ENCODE results near the gene FMR1NB.

FMR1NB gene

GRCh38 chrX:148051973-148052372, 70.8 kb downstream of the FMR1NB start:
- TF ChIP-seq, protein P1, sequence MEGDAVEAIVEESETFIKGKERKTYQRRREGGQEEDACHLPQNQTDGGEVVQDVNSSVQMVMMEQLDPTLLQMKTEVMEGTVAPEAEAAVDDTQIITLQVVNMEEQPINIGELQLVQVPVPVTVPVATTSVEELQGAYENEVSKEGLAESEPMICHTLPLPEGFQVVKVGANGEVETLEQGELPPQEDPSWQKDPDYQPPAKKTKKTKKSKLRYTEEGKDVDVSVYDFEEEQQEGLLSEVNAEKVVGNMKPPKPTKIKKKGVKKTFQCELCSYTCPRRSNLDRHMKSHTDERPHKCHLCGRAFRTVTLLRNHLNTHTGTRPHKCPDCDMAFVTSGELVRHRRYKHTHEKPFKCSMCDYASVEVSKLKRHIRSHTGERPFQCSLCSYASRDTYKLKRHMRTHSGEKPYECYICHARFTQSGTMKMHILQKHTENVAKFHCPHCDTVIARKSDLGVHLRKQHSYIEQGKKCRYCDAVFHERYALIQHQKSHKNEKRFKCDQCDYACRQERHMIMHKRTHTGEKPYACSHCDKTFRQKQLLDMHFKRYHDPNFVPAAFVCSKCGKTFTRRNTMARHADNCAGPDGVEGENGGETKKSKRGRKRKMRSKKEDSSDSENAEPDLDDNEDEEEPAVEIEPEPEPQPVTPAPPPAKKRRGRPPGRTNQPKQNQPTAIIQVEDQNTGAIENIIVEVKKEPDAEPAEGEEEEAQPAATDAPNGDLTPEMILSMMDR (IDR thresholded peaks at IDR 0.05; ENCODE audit: control extremely low read depth, extremely low read depth, low read depth, missing control alignments) = no peak
- DNase-seq (ENCODE audit: extremely low spot score) = no peak
- ChIA-PET CTCF (interaction anchor here (2.1 kb wide), 1 partner anchor 1419 kb away, joined by 13 read pairs; no protein-coding TSS in a partner anchor), POLR2A (no interaction called here)

DNA sequence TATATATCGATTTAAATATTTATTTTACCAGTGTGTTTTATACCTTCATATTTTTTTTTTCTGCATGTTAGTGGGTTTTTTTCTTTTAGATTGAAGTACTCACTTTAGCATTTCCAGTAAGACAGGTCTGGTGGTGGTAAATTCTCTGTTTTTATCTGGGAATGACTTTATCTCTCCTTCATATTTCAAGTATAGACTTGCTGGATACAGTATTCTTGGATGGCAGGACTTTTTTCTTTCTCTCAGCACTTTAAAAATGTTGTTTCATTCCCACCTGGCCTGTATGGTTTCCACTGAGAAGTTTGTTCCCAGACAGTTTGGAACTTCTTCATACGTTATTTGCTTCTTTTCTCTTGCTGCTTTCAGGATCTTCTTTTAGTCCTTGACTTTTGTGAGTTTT, 86.1 kb downstream of the FMR1NB start:
- ChIA-PET CTCF (no interaction called here), POLR2A (no interaction called here)
- TF ChIP-seq, protein P1 (IDR thresholded peaks at IDR 0.05; ENCODE audit: control extremely low read depth, extremely low read depth, low read depth, missing control alignments) = no peak
- DNase-seq (ENCODE audit: extremely low spot score) = no peak

- ChIA-PET CTCF (no interaction called here), POLR2A (no interaction called here)
- peak; percentile 17 for DNase-seq (ENCODE audit: extremely low spot score)
- TF ChIP-seq, protein P1 (IDR thresholded peaks at IDR 0.05; ENCODE audit: control extremely low read depth, extremely low read depth, low read depth, missing control alignments) = no peak
Measured at GRCh38 chrX:148069759-148070503, 88.8 kb downstream of the FMR1NB start.

DNA sequence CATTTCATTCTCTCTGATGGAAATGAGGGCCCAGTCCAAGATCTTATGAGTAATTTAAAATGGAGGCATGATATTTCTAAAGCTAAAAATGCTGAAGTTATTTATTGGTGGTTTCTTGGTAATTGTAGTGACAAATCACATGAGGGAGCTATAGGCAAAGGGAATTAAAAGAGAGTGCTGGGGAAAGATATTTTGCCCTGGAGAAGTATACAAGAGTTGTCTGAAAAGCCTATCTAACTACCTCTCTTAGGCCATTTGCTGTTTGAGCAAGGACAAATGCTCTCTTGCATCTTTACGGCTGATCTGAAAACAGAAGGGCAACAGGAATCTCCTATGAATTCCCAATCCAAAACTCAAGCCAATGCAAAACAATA, 89.4 kb downstream of the FMR1NB start:
- DNase-seq (ENCODE audit: extremely low spot score) = no peak
- ChIA-PET CTCF (no interaction called here), POLR2A (no interaction called here)
- TF ChIP-seq, protein P1 (IDR thresholded peaks at IDR 0.05; ENCODE audit: control extremely low read depth, extremely low read depth, low read depth, missing control alignments) = no peak
